ENCODE measurements around the gene SEMA3D. TPM values are rescaled to one million over a fixed set of nuclear protein-coding genes. Genes with fewer than 3 reads are reported as not detected.

The SEMA3D gene
- total RNA-seq, 1 experiment from 2014 or later, result not detected

GRCh38 chr7:85038466-85038865 is 148.4 kb downstream of the SEMA3D start:
- DNase-seq (ENCODE audit: low spot score), result no peak

GRCh38 chr7:85033263-85033662 is 153.6 kb downstream of the SEMA3D start:
- DNase-seq (ENCODE audit: low spot score), result no peak

- DNase-seq (ENCODE audit: low spot score), result no peak
Observed at GRCh38 chr7:85031475-85031874, 155.4 kb downstream of the SEMA3D start.

GRCh38 chr7:85030893-85031292 is 156.0 kb downstream of the SEMA3D start:
- peak; percentile 66 for DNase-seq (ENCODE audit: low spot score)

- DNase-seq (ENCODE audit: low spot score), result no peak
Observed at GRCh38 chr7:85025312-85025756, 161.5 kb downstream of the SEMA3D start.

- DNase-seq (ENCODE audit: low spot score), result no peak
Observed at GRCh38 chr7:85023916-85024315, 162.9 kb downstream of the SEMA3D start.

GRCh38 chr7:85023066-85023712 is 163.7 kb downstream of the SEMA3D start:
- DNase-seq (ENCODE audit: low spot score), result peak; percentile 81

GRCh38 chr7:85022064-85022697 is 164.7 kb downstream of the SEMA3D start:
- no peak for DNase-seq (ENCODE audit: low spot score)

- peak; percentile 54 for DNase-seq (ENCODE audit: low spot score)
Observed at GRCh38 chr7:85021101-85021704, 165.7 kb downstream of the SEMA3D start.

- no peak for DNase-seq (ENCODE audit: low spot score)
Observed at GRCh38 chr7:85019778-85020177, 167.1 kb downstream of the SEMA3D start.

GRCh38 chr7:85019176-85019575 is 167.7 kb downstream of the SEMA3D start:
- DNase-seq (ENCODE audit: low spot score), result no peak

- peak; percentile 41 for DNase-seq (ENCODE audit: low spot score)
Observed at GRCh38 chr7:85018498-85018897, 168.4 kb downstream of the SEMA3D start.

- no peak for DNase-seq (ENCODE audit: low spot score)
Observed at GRCh38 chr7:85016286-85016685, 170.6 kb downstream of the SEMA3D start.

GRCh38 chr7:85014936-85015660 is 171.8 kb downstream of the SEMA3D start:
- DNase-seq (ENCODE audit: low spot score), result no peak

- DNase-seq (ENCODE audit: low spot score), result no peak
Observed at GRCh38 chr7:85011127-85011526, 175.7 kb downstream of the SEMA3D start.

GRCh38 chr7:85010306-85010705 is 176.6 kb downstream of the SEMA3D start:
- no peak for DNase-seq (ENCODE audit: low spot score)

GRCh38 chr7:85006754-85007153 is 180.1 kb downstream of the SEMA3D start:
- DNase-seq (ENCODE audit: low spot score), result no peak

GRCh38 chr7:85004402-85004801 is 182.5 kb downstream of the SEMA3D start:
- DNase-seq (ENCODE audit: low spot score), result no peak

GRCh38 chr7:85001495-85002345 is 185.1 kb downstream of the SEMA3D start:
- no peak for DNase-seq (ENCODE audit: low spot score)

GRCh38 chr7:85000735-85001350 is 186.0 kb downstream of the SEMA3D start:
- no peak for DNase-seq (ENCODE audit: low spot score)

- no peak for DNase-seq (ENCODE audit: low spot score)
Observed at GRCh38 chr7:84999450-84999849, 187.4 kb downstream of the SEMA3D start.
